Body of pancreas (tissue), 4 donors: ENCODE data around the gene ADCK2.
A peak's percentile ranks its signal among the peaks of the same experiment; 100 is the strongest.

Source experiments
- POLR2A ChIP-seq, 3 donors: fragments of 450-650 bp; IDR thresholded peaks; one replicate each; pipeline ENCODE4 v1.6.1; 2016; ENCODE audit warnings: antibody characterized with exemption in 3 of 3, mild to moderate bottlenecking in 2 of 3
- TF ChIP-seq, protein P1 (sequence below), 7 experiments: fragments of 450-650 bp in 4 of 7; fragments of 200-600 bp in 3 of 7; sonication (generic) in 3 of 7; IDR thresholded peaks; one replicate each; pipeline ENCODE4 v1.5.1; 2016 to 2019; ENCODE audit warnings: antibody characterized with exemption in 7 of 7

- TF ChIP-seq, protein P1, sequence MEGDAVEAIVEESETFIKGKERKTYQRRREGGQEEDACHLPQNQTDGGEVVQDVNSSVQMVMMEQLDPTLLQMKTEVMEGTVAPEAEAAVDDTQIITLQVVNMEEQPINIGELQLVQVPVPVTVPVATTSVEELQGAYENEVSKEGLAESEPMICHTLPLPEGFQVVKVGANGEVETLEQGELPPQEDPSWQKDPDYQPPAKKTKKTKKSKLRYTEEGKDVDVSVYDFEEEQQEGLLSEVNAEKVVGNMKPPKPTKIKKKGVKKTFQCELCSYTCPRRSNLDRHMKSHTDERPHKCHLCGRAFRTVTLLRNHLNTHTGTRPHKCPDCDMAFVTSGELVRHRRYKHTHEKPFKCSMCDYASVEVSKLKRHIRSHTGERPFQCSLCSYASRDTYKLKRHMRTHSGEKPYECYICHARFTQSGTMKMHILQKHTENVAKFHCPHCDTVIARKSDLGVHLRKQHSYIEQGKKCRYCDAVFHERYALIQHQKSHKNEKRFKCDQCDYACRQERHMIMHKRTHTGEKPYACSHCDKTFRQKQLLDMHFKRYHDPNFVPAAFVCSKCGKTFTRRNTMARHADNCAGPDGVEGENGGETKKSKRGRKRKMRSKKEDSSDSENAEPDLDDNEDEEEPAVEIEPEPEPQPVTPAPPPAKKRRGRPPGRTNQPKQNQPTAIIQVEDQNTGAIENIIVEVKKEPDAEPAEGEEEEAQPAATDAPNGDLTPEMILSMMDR (IDR thresholded peaks at IDR 0.05): peak; percentile 71 to 95 (median 88)
- no peak for TF ChIP-seq POLR2A (IDR thresholded peaks at IDR 0.05)
Observed at GRCh38 chr7:140653319-140654108, 19.2 kb upstream of the ADCK2 start.
